Inferior parietal cortex (tissue), 1 donor: ENCODE results near the gene APEX1.
A peak's percentile ranks its signal among the peaks of the same experiment; 100 is the strongest.

Source experiments
- DNase-seq: peaks from one replicate; pipeline ENCODE4 v3.0.0-alpha.2; 2016; ENCODE audit errors: extremely low spot score

APEX1 gene

DNA sequence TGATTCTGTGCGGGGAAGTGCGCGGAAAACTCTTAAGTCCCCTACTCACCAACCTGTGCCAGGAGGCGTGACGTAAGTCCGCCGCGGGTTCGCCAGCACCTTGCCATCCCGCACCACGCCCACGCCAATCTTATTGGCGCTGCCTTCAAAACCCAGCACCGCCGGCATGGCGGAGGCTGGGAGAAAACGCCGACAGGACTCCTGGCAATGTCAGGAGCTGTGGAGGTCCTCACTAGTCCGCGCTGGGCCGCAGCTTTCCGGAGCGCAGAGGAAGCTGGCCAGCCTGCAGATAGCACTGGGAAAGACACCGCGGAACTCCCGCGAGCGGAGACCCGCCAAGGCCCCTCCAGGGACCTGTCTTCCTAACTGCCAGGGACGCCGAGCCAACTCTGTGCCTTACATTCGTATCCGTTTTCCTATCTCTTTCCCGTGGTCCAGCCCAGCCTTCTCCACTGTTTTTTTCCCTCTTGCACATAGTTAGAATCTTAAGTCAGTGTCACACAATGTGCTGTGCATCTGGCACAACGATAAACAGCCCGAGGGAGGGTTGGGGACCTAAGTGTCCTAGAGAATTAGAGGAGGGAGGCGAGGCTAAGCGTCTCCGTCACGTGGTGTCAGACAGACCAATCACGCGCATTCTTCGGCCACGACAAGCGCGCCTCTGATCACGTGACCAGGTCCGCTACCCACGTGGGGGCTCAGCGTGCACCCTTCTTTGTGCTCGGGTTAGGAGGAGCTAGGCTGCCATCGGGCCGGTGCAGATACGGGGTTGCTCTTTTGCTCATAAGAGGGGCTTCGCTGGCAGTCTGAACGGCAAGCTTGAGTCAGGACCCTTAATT lies at the start of gene APEX1, which contains the start of gene OSGEP:
TSS of gene APEX1 (plus strand) at position 711 of the 839 bp plus-strand sequence. CDS start 420 bp downstream, outside the sequence.
TSS of gene OSGEP (minus strand) at position 297 of the 839 bp plus-strand sequence. CDS start at position 168, 129 bp downstream.
- DNase-seq, result peak; percentile 100

DNA sequence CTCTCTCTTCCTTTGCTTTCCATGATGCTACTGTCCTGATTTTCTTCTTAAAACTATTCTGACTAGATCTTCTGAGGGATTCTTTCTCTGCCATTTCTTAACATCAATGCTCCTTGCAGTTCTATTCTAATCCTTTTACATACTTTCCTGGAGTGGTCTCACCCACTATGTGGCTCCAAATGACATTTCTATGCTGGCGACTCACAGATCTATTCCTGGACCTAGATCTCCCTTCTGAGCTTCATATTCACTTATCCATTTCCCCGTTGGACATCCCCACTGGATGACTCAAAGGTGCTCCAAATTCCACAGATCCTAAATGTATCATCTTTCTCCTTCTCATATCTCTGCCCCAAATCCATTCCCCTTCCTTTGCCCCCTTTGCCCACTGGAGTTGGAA lies 45.8 kb upstream of the APEX1 start:
- no peak for DNase-seq

DNA sequence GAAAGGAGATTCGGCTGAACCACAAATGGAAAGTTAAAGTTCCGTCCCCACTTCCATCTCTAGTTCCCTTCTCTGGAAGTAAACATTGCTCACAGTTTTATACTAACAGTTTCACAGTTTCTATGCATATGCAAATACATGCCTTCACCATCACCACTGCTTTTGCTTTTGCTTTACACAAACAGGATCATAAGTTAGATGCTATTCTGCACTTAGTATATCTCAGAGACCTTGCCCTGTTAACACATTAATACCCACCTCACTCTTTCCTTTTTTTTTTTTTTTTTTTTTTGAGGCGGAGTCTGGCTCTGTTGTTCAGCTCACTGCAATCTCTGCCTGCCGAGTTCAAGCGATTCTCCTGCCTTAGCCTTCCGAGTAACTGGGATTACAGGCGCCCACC lies 42.6 kb upstream of the APEX1 start:
- DNase-seq, result peak; percentile 17

DNA sequence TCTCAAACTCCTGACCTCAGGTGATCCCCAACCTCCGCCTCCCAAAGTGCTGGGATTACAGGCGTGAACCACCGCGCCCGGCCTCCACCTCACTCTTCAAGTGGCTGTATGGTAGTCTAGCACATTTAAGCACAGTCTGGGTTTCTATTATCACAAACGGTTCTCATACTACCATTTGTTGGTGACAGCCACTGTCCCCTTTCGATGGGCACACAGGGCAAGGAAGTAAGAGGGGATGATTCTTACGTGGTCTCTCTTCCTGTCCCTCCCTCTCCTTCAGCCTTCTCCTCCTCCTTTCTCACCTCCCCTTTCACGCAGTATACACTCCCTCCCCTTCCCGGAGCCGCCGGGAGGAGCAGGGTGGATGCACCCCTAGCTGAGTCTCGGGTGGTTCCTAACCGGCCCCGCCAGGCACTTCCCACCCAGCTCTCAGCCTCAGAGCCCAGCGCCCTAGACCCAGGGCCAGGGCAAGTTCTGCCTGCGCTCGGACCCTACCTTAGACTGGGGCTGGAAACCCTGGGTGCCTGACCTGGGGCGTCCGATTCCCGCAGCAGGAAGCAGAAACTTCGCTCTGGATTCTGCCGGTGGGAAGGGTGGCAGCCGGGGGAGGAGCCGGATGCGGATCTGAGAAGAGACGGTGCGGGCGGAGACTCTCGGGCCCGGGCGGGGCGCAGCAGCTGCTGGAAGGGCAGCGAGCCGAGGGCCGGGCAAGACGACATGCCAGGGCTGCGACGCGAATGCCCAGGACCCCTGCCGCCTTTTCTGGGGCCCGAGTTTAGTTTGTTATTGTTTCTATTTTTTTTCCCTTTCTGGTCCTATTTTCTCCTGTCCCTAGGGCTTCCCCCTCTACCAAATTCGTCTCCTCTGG lies 41.9 kb upstream of the APEX1 start, which contains the start of gene TEP1:
TSS of gene TEP1 (minus strand) at position 626 of the 868 bp plus-strand sequence. CDS start 5,062 bp downstream, outside the sequence.
- DNase-seq, result peak; percentile 60

DNA sequence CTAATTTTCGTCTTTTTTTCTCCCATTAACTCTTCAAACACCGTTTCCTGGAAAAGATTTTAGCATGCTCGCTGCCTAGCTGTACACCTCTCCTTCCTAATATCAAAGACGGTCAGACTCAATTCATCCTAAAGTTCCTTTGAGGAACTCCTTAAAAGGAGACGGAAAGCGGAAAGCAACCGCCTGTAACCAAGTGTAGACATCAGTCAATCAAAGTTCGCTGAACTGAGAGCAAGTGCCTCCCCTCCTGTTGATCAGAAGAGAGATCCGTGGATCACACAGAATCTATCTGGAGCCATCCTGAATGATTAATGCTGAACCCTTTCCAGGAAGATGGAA lies 41.3 kb upstream of the APEX1 start:
- peak; percentile 34 for DNase-seq

DNA sequence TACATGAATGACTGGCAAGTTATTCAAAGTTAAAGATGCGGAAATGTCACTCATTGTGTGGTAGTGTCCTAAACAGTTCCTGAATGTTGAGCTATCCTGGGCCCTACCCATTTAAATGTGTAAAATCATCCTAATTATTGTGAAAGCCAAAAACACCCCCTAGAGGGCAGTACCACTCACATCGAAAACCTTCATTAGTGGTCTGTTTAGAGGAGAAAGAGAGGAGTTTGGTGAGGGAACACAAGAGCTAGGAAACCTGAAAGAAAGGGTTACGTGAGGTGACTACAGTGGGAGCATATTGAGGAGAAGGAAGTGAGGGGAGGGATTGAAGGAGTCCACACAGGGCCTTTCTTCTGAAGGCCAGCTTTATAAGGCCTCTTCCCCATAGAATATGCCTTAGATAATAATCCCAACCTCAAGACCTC lies 39.2 kb upstream of the APEX1 start:
- DNase-seq, result peak; percentile 77

DNA sequence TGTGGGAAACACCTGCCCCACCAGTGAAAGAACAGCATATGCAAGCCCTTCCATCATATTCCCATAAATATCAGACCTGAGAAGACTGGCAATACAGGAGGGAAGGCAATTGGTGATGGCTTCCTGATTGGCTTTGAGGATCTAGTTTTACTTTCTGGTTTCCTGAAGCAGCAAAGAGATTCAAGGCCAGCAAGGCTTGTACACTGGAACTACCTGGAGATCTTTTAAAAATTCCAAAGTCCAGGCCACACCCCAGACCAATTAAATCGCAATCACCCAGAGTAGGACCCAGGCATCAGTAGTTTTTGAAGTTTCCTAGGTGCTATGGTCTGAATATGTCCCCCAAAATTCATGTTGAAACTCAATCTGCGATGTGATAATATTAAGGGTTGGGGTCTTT lies 38.8 kb upstream of the APEX1 start:
- DNase-seq, result no peak

DNA sequence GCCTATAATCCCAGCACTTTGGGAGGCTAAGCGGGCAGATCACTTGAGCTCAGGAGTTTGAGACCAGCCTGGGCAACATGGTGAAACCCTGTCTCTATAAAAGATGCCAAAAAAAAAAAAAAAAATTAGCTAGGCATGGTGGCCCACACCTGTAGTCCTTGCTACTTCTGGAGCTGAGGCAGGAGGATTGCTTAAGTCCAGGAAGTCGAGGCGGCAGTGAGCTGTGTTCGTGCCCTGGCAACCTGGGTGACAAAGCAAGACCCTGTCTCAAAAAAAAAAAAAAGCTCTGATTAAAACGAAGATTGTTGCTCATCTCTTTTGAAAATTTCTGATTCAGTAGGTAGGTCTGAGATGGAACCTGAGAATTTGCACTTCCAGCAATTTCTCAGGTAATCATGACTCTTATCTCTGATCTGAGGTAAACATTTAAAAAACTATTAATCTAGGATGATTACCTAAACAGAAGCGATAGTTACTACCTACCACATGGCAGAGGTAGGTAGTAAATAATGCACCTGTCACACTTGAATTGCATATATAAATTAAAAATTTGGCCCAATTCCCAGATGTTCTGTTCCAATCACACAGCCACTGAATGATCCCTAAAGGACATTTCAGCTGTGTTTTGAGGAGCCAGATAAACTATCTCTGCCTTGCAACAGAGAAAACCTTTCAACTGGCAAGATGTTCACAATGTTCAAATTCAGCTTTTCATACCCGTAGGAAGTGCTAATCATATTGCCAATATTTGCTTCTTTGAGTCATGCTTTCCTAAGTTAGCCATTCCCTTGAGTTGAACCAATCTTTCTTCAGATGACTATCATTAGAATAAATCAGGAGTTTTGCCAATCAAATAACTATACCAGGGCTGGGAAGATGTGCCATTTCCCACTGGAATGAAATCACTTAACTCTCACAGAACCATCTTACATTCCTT lies 37.5 kb upstream of the APEX1 start:
- no peak for DNase-seq

DNA sequence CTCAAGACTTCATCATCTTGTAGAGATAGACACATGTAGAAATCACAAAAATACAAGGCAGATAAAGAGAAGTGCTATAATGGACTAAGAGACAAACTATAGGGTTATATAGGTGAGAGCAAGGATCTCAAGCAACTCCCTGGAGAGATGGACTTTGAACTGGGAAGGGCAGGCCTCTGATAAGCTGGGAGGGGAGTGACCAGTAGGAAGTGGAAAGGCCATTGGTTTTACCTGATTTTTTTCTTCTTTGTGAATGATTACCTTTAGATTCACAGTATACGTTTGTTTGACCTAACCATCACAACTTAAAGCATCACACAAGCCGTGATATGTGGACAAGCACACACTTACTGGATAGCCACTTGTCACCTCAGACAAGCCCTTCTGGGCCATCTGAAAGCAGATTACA lies 36.5 kb upstream of the APEX1 start:
- DNase-seq, result no peak

DNA sequence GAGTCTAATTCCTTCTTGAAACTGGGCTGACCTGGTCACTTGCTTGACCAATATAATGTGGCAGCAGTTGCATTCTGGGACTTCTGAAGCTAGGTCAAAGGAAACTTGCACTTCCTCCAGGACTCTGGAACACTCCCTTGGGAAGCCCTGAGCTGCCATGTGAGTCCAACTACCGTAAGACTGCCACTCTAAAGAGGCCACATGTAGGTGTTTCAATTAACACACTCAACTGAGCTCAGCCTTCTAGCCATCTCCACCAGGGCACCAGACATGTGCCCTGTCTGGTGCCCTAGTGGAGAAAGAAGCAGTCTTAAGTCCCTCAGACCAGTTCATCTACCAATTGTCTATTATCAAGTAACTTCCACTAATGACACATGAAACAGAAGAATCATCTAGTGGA lies 35.6 kb upstream of the APEX1 start:
- no peak for DNase-seq

DNA sequence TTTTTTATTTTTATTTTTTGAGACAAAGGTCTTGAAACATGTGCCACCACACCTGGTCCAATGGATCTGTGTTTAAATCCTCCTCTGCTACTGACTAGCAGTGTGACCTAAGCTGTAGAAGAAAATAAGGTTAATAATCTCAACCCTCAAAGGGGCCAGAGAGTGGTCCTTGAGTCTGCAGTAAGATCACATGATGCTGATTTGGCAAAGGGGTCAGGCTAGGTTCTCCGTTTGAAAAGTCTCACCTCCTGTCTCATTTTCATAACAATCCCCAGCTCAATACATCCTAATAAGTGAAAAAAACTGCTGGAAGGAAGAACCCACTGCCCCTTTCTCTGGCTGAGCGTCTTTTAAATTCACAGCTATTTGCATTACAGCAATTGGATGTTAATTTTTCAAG lies 33.8 kb upstream of the APEX1 start:
- DNase-seq, result no peak

DNA sequence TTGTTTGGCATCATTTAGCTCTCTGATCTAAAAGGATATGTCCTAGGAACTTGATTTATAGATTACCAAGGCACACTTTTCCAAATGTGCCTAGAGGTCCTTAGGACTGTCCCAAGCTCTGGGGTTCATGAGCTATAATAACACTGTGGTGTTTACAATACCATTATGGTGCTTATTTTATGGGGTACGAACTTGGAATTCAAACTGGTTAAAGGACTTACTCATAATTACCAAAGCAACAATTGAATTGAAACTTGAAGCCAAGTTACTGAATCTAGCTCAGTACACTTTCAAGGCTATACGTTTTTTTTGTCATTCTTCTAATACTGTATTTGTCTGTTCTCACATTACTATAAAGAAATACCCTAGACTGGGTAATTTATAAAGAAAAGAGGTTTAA lies 32.1 kb upstream of the APEX1 start:
- DNase-seq, result no peak

DNA sequence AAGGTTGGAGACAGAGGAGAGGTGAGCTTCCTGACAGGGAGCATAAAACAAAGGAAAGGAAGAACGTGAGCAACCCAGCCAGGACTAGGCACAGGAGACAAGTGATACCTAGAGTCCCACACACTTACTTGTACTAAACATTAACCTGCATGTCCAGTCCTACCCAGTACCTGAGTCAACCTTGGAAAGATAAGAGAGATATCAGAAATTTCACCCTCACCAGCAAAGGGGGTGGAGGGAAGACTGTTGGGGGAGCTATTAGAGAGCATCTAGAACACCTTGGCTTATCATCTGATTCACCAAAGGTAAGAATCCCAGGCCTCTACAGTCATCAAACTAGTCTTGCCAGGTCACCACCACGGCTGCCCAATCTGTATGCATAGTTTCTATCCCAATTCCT lies 30.2 kb upstream of the APEX1 start:
- no peak for DNase-seq

DNA sequence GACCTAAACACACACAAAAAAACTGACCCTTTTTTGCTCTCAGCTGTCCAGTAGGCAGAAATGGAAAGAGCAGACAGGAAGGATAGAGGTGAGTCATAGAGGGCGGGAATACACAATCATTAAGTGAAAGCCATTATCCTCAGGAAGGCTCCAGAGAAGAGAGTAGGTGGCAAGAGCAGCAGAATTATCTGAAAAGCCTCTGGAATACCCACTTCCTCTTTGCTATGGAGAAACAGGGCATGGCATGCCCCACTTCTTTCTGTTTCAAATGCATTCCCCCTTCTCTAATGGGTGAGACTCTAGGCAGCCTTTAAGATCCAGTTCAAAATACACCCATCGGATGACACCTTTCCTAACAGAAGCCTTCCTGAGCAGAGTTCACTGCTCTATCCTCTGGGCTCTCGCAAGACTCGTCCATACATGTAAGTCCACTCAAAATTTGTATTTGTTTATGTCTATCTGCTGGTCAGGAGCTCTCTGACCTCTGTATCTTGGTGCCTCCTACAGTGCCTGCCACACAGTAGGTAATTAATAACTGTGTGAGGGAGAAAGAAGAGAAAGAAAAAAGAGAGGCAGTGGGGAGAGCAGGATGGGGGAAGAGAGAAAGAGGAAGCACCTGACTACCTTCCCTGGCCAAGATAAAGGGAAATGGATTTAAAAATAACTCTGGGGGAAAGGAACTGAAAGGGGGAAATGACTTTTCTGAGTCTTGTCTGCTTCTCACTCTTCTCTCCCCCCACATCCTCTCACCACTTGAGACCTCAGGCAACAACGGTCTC lies 27.6 kb upstream of the APEX1 start:
- no peak for DNase-seq

DNA sequence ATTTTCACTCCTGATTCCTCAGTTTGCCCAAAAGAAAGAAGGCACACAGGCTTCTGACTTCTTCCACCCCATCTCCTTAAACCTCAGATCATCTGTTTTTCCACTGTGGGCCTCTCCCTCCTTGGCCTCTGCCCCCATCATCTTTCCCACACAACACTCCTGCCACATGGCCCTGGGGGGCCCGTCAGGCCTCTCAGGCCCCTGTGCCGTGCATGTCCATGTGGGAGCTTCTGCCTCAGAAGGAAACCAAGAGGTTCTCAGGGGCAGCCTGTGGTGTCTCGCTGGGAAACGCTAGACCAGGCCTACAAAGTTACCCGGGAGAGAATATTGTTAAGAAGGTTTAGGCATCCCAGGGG lies 27.0 kb upstream of the APEX1 start:
- DNase-seq, result no peak

DNA sequence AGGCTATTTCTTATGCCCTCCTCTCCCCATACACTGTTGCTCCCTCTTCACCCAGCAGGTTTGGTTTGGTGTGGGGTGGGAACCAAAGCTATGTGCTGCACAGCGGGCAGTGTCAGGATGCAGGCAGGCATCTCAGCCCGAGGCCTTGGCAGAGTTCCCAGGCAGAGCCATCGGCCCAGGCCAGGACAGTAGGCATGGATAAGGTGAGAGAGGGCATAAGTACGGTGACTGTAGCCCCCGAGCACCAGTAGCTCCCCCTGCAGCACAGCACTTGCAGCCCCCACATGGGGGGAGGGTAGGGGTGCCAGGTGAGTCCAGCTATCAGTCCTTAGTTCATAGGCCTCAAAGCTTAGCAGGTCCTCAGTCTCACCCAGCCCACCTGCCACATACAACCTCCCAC lies 26.2 kb upstream of the APEX1 start:
- DNase-seq, result no peak

DNA sequence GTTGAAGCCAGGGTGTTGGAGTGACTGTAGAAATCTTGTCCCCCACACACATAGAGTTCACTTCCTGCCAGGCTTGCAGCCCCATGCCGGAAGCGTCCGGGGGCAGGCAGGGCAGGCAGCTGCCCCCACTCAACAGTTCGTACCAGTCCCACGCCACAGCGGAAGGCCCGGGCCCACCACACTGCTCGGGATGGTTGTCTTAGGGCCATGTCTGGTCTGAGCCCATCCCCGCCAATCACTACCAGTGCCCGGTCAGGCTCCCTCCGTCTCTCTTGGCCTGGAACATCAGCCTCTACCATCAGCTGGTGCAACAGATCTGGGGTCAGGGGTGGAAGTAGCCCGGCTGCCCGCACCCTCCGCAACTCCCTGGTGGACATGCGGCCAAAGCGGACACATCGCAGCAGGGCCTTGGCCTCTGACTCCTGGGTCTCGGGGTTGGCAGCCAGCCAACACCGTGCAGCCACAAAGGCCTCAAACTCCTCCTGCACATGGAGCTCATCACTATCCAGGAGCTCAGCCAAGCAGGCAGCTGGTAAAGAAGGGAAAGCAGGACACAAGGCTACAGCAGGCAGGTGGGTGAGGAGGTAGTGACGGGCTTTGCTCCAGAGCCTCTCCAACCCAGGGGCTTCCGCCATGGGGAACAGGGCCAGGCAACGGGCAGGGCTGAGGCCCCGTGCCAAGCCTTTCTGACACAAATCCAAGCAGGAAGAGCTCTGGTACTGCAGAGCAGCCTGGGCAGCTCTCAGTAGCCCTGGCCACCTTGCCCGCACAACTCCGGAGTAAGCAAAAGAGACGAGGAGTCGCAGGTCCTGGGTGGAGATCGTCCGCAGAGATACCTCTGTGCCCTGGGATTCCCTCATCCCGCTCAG lies 25.0 kb upstream of the APEX1 start:
- no peak for DNase-seq

DNA sequence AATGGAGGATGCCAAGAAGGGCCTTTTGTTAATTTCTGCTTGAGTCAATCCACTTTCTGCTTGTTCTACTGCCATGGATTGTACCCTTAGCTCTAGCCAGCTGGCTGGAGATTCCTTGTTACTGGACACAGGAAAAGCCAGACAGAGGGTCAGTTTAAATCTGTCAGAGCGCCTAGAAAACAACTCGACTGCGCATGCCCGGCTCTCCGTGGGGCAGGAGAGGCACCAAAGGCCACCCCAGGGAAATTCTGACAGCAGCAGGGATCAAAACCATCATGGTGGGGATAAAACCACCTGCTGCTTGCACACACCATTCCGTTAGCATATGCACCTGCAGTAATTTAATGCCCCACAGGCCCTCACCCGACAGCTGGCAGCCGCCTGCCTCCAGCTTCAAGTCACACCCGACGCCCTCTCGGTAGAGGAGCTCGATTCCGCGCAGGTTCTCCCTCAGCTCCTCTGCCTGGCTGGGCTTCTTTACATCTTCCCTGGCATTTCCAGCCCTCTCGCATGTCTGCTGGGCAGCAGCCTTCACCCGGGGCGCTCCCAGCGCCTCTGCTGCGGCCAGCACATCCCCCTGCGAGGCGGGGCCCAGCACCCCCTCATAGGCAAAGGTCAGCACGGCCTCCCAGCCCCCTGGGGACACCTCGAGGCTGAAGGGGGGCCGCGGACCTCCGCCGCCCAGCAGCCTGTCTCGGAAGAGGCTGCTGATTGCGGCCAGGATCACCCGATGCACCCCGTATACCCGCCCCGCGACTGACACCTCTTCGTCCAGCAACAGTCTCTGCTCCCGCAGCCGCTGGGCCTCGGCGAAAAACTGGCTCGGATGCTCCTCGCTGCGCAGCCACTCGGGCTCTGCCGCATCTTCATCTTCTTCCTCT lies 20.1 kb upstream of the APEX1 start:
- DNase-seq, result peak; percentile 76
